Inflammatory macrophage treated with lipopolysaccharide for 4 hours (primary cell): ENCODE results near the gene RSPH3.
"Not testable (repeated sequence)": the region's sequence is repeated elsewhere in the genome, so short reads cannot be mapped to it uniquely, and the experiment has no call there.

Experiments used
- DNase-seq: peaks from one replicate; pipeline ENCODE4 v3.0.0-alpha.2; 2020

RSPH3 gene

GRCh38 chr6:158999666-159000403 lies at the start of gene RSPH3:
TSS of gene RSPH3 (minus strand) at chr6:159000202. CDS start at chr6:158999550, 652 bp downstream.
- DNase-seq: peak; percentile 95

GRCh38 chr6:159047891-159048685 lies 48.1 kb upstream of the RSPH3 start:
- DNase-seq: no peak

- no peak for DNase-seq
These were observed 45.8 kb upstream of the RSPH3 start for GRCh38 chr6:159045801-159046200.

- DNase-seq: peak; percentile 97
These were observed 45.1 kb upstream of the RSPH3 start, which contains the start of gene TAGAP for GRCh38 chr6:159044899-159045727. TSS of gene TAGAP (minus strand) at chr6:159044991. CDS start at chr6:159044146, 845 bp downstream.

GRCh38 chr6:159043947-159044346 lies 43.9 kb upstream of the RSPH3 start:
- peak; percentile 65 for DNase-seq

GRCh38 chr6:159043251-159043650 lies 43.2 kb upstream of the RSPH3 start:
- DNase-seq: peak; percentile 33

- DNase-seq: no peak
These were observed 42.8 kb upstream of the RSPH3 start for GRCh38 chr6:159042826-159043181.

- peak; percentile 88 for DNase-seq
These were observed 42.2 kb upstream of the RSPH3 start for GRCh38 chr6:159042003-159042825.

- DNase-seq: no peak
These were observed 41.2 kb upstream of the RSPH3 start for GRCh38 chr6:159041181-159041580.

GRCh38 chr6:159039885-159040258 lies 39.9 kb upstream of the RSPH3 start:
- DNase-seq: no peak

- DNase-seq: peak; percentile 97
These were observed 39.2 kb upstream of the RSPH3 start for GRCh38 chr6:159038914-159039884.

GRCh38 chr6:159038318-159038717 lies 38.3 kb upstream of the RSPH3 start:
- DNase-seq: not testable (repeated sequence)

GRCh38 chr6:159037756-159038290 lies 37.8 kb upstream of the RSPH3 start:
- DNase-seq: no peak

- no peak for DNase-seq
These were observed 36.7 kb upstream of the RSPH3 start for GRCh38 chr6:159036673-159037072.

GRCh38 chr6:159035891-159036290 lies 35.9 kb upstream of the RSPH3 start:
- DNase-seq: no peak

GRCh38 chr6:159033160-159034049 lies 33.4 kb upstream of the RSPH3 start:
- peak; percentile 47 for DNase-seq

- peak; percentile 70 for DNase-seq
These were observed 31.8 kb upstream of the RSPH3 start for GRCh38 chr6:159031846-159032245.

GRCh38 chr6:159030168-159030567 lies 30.2 kb upstream of the RSPH3 start:
- DNase-seq: no peak

- DNase-seq: not testable (repeated sequence)
These were observed 25.2 kb upstream of the RSPH3 start for GRCh38 chr6:159025224-159025623.

GRCh38 chr6:159023893-159024292 lies 23.9 kb upstream of the RSPH3 start:
- DNase-seq: no peak
